WTC11 (cell line): ENCODE results near the gene GLS. TPM values are rescaled to one million over a fixed set of nuclear protein-coding genes. Genes with fewer than 3 reads are reported as not detected.

Experiments
- ATAC-seq: fragments of 200-7000 bp; cut with Tn5 transposase; 2 replicates; pipeline ENCODE4 v1.10.0; 2021; ENCODE audit warnings: mild to moderate bottlenecking, moderate library complexity
- Bru-seq: library from RNA; stranded (reverse); fragments of 400-500 nt; gene quantifications from one replicate; lab custom pipeline; 2021; lab: Mats Ljungman, UMichigan
- CTCF ChIA-PET: fragments of 300-600 bp; sonication (Branson Sonifier 250); formaldehyde crosslinking; loops from one replicate; lab custom pipeline; 2021; ENCODE audit warnings: antibody characterized with exemption; lab: Charles Lee
- POLR2A ChIA-PET: fragments of 350-600 bp; sonication (Branson Sonifier 250); formaldehyde crosslinking; loops from one replicate; lab custom pipeline; 2021; ENCODE audit warnings: antibody characterized with exemption; lab: Charles Lee
- DNase-seq: peaks from one replicate; pipeline ENCODE4 v3.0.0; 2021; ENCODE audit warnings: low spot score
- H3K27ac Mint-ChIP-seq: 2 replicates; pipeline ENCODE4 v1.8.0; 2021; ENCODE audit warnings: mixed read lengths
- H3K27me3 Mint-ChIP-seq: 2 replicates; pipeline ENCODE4 v1.8.0; 2021; ENCODE audit warnings: low read depth, mild to moderate bottlenecking, moderate library complexity, mixed read lengths
- H3K36me3 Mint-ChIP-seq: 2 replicates; pipeline ENCODE4 v1.8.0; 2021; ENCODE audit warnings: mixed read lengths
- H3K4me1 Mint-ChIP-seq: 2 replicates; pipeline ENCODE4 v1.8.0; 2022; ENCODE audit warnings: mixed read lengths
- H3K4me3 Mint-ChIP-seq: 2 replicates; pipeline ENCODE4 v1.8.0; 2021; ENCODE audit warnings: mild to moderate bottlenecking, moderate library complexity, mixed read lengths
- H3K9me3 Mint-ChIP-seq: 2 replicates; pipeline ENCODE4 v1.8.0; 2021; ENCODE audit warnings: mixed read lengths
- ETV6 ChIP-seq: sonication (generic); formaldehyde crosslinking; IDR thresholded peaks from 2 replicates; pipeline ENCODE4 v1.8.1; 2022; ENCODE audit warnings: mild to moderate bottlenecking, missing genetic modification reagents
- GTF2I ChIP-seq: fragments of 250-450 bp; sonication (Bioruptor Pico); conservative IDR thresholded peaks from 2 replicates; pipeline ENCODE4 v1.4.0; 2021; ENCODE audit warnings: mild to moderate bottlenecking
- NFE2L1 ChIP-seq: sonication (generic); formaldehyde crosslinking; IDR thresholded peaks from 2 replicates; pipeline ENCODE4 v1.8.1; 2023; ENCODE audit warnings: missing genetic modification reagents
- NFYB ChIP-seq: sonication (generic); formaldehyde crosslinking; conservative IDR thresholded peaks from 2 replicates; pipeline ENCODE4 v1.8.0; 2022; ENCODE audit warnings: low read depth, missing genetic modification reagents
- NR3C1 ChIP-seq: sonication (generic); formaldehyde crosslinking; conservative IDR thresholded peaks from 2 replicates; pipeline ENCODE4 v1.8.1; 2023; ENCODE audit warnings: low read depth, mild to moderate bottlenecking, missing genetic modification reagents
- SOX15 ChIP-seq: fragments of 250-450 bp; sonication (Bioruptor Pico); IDR thresholded peaks from 2 replicates; pipeline ENCODE4 v1.9.0; 2021; ENCODE audit warnings: mild to moderate bottlenecking
- TEAD1 ChIP-seq: sonication (generic); formaldehyde crosslinking; IDR thresholded peaks from 2 replicates; pipeline ENCODE4 v1.8.0; 2022; ENCODE audit warnings: mild to moderate bottlenecking, missing genetic modification reagents
- TEAD4 ChIP-seq: sonication (generic); formaldehyde crosslinking; IDR thresholded peaks from 2 replicates; pipeline ENCODE4 v1.8.0; 2022; ENCODE audit warnings: mild to moderate bottlenecking, missing genetic modification reagents
- ZNF138 ChIP-seq: sonication (generic); formaldehyde crosslinking; conservative IDR thresholded peaks from 2 replicates; pipeline ENCODE4 v1.8.1; 2022; ENCODE audit warnings: mild to moderate bottlenecking, moderate library complexity, missing genetic modification reagents
- ZNF317 ChIP-seq: sonication (generic); formaldehyde crosslinking; IDR thresholded peaks from 2 replicates; pipeline ENCODE4 v1.8.1; 2023; ENCODE audit warnings: low read depth, mild to moderate bottlenecking, moderate library complexity, missing genetic modification reagents, borderline replicate concordance
- long read RNA-seq, 3 experiments: library from RNA in 1 of 3; library from capped mRNA in 1 of 3; library from polyadenylated mRNA in 1 of 3; unstranded in 2 of 3; stranded (forward) in 1 of 3; transcript quantifications; one replicate each; pipeline ENCODE4 v2.0.0, GENCODE V29; 2021
- total RNA-seq: library from RNA; stranded (reverse); gene quantifications from 3 replicates; pipeline ENCODE4 v1.2.3, GENCODE V29; 2021
- TF ChIP-seq, protein P1 (sequence below): sonication (generic); formaldehyde crosslinking; IDR thresholded peaks from 2 replicates; pipeline ENCODE4 v1.8.0; 2023; ENCODE audit warnings: missing genetic modification reagents, mild to moderate bottlenecking, borderline replicate concordance
- TF ChIP-seq, protein P2 (sequence below): sonication (generic); formaldehyde crosslinking; IDR thresholded peaks from 2 replicates; pipeline ENCODE4 v1.8.1; 2023; ENCODE audit warnings: mild to moderate bottlenecking, moderate library complexity, missing genetic modification reagents
- TF ChIP-seq, protein P3 (sequence below): sonication (generic); formaldehyde crosslinking; IDR thresholded peaks from 2 replicates; pipeline ENCODE4 v1.8.0; 2022; ENCODE audit warnings: mild to moderate bottlenecking, missing genetic modification reagents
- TF ChIP-seq, protein P4 (sequence below): sonication (generic); formaldehyde crosslinking; IDR thresholded peaks from 2 replicates; pipeline ENCODE4 v1.8.0; 2022; ENCODE audit warnings: mild to moderate bottlenecking, missing genetic modification reagents
- TF ChIP-seq, protein P5 (sequence below): sonication (generic); formaldehyde crosslinking; IDR thresholded peaks from 2 replicates; pipeline ENCODE4 v1.8.0; 2023; ENCODE audit warnings: mild to moderate bottlenecking, missing genetic modification reagents
- TF ChIP-seq, protein P6 (sequence below): fragments of 250-450 bp; sonication (Bioruptor Pico); IDR thresholded peaks from 2 replicates; pipeline ENCODE4 v1.9.0; 2021; ENCODE audit warnings: mild to moderate bottlenecking, borderline replicate concordance
- TF ChIP-seq, protein P7 (sequence below): sonication (generic); formaldehyde crosslinking; IDR thresholded peaks from 2 replicates; pipeline ENCODE4 v1.8.1; 2022; ENCODE audit warnings: low read depth, mild to moderate bottlenecking, moderate library complexity, missing genetic modification reagents, borderline replicate concordance

Gene GLS
- total RNA-seq (102 to 115 TPM (median 102 TPM) in 3 replicates), Bru-seq, nascent RNA (percentile 96 among the genes with signal in this experiment)
- long read RNA-seq, experiment 1, full-length matches to known transcripts = 241 of 394 reads
- long read RNA-seq, experiment 1, partial matches to known transcripts = 76 of 394 reads
- long read RNA-seq, experiment 1, other reads (novel, unspliced or antisense) = 77 of 394 reads
- long read RNA-seq, experiment 2, full-length matches to known transcripts = 10 of 79 reads
- long read RNA-seq, experiment 2, partial matches to known transcripts = 53 of 79 reads
- long read RNA-seq, experiment 2, other reads (novel, unspliced or antisense) = 16 of 79 reads
- long read RNA-seq, experiment 3, partial matches to known transcripts = 4 of 4 reads
- long read RNA-seq, experiment 3, other reads (novel, unspliced or antisense) = 0 of 4 reads

DNA sequence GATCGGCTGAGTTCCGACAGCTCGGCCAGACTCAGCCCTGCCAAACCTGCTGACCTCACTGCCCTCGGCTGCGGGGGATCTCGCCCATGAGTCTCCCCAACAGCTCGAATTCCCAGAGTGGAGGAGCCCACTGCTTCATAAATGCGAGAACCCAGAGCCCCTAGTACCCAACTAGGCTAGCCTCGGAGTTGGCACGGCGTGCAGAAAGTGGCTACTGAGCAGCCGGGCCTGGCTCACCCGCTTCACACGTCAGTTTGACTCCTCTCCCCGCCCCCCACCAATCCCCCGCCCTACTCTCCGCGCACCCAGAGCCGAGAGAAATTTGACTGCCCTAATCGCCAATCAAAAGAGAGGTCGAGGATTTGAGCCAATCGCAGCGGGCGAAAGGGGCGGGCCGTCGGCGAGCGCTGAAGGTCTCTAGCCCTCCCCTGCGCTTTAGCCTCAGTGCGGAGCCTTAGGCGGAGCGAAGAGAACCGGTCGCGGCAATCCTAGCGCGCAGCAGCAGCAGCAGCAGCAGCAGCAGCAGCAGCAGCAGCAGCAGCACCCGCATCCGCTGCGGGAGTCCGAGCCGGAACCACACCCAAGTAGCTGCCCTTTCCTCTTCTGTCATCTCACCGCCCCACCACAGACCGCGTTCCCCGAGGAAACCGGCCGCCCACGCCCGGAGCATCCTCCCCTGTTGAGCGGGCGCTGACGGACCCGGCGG, at the start of gene GLS:
TSS of gene GLS (plus strand) at position 444 of the 706 bp plus-strand sequence. CDS start 264 bp downstream, outside the sequence.
- POLR2A ChIA-PET = interaction anchor here (0.7 to 1.6 kb wide), 3 partner anchors 11 to 98 kb away, joined by 3 to 10 read pairs (median 4); no protein-coding TSS in a partner anchor
- Mint-ChIP-seq H3K36me3 (peaks cover 10% of the 10 kb centered on the region), H3K4me3 (peak within 1 kb of the TSS; percentile 94), H3K27me3 (no peaks in the 10 kb centered on the region; the same call in 1 of the 2 replicates), H3K4me1 (peaks cover 42% of the 10 kb centered on the region), H3K27ac (peak within 1 kb of the TSS; percentile 93), H3K9me3 (no peaks in the 10 kb centered on the region)
- DNase-seq (peak; percentile 97), ATAC-seq (peak; percentile 93)
- CTCF ChIA-PET = interaction anchor here (0.6 to 1.9 kb wide), 3 partner anchors 18 to 675 kb away, joined by 3 to 12 read pairs (median 3); no protein-coding TSS in a partner anchor
- TF ChIP-seq SOX15 (CRISPR knock-in tag) (no peak), NFYB (CRISPR knock-in tag) (peak; percentile 64), TEAD4 (CRISPR knock-in tag) (no peak), GTF2I (CRISPR knock-in tag) (no peak), ZNF138 (CRISPR knock-in tag) (no peak), TEAD1 (CRISPR knock-in tag) (peak; percentile 54), ETV6 (CRISPR knock-in tag) (peak; percentile 62; the same call in 1 of the 2 replicates), NFE2L1 (CRISPR knock-in tag) (0 out of 2 replicates have a peak, but pooled peaks have one; percentile 45), NR3C1 (CRISPR knock-in tag) (0 out of 2 replicates have a peak, but pooled peaks have one; percentile 21), ZNF317 (no peak)
- TF ChIP-seq, protein P1, sequence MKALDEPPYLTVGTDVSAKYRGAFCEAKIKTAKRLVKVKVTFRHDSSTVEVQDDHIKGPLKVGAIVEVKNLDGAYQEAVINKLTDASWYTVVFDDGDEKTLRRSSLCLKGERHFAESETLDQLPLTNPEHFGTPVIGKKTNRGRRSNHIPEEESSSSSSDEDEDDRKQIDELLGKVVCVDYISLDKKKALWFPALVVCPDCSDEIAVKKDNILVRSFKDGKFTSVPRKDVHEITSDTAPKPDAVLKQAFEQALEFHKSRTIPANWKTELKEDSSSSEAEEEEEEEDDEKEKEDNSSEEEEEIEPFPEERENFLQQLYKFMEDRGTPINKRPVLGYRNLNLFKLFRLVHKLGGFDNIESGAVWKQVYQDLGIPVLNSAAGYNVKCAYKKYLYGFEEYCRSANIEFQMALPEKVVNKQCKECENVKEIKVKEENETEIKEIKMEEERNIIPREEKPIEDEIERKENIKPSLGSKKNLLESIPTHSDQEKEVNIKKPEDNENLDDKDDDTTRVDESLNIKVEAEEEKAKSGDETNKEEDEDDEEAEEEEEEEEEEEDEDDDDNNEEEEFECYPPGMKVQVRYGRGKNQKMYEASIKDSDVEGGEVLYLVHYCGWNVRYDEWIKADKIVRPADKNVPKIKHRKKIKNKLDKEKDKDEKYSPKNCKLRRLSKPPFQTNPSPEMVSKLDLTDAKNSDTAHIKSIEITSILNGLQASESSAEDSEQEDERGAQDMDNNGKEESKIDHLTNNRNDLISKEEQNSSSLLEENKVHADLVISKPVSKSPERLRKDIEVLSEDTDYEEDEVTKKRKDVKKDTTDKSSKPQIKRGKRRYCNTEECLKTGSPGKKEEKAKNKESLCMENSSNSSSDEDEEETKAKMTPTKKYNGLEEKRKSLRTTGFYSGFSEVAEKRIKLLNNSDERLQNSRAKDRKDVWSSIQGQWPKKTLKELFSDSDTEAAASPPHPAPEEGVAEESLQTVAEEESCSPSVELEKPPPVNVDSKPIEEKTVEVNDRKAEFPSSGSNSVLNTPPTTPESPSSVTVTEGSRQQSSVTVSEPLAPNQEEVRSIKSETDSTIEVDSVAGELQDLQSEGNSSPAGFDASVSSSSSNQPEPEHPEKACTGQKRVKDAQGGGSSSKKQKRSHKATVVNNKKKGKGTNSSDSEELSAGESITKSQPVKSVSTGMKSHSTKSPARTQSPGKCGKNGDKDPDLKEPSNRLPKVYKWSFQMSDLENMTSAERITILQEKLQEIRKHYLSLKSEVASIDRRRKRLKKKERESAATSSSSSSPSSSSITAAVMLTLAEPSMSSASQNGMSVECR (CRISPR knock-in tag) = no peak; the same call in 1 of the 2 replicates
- TF ChIP-seq, protein P2, sequence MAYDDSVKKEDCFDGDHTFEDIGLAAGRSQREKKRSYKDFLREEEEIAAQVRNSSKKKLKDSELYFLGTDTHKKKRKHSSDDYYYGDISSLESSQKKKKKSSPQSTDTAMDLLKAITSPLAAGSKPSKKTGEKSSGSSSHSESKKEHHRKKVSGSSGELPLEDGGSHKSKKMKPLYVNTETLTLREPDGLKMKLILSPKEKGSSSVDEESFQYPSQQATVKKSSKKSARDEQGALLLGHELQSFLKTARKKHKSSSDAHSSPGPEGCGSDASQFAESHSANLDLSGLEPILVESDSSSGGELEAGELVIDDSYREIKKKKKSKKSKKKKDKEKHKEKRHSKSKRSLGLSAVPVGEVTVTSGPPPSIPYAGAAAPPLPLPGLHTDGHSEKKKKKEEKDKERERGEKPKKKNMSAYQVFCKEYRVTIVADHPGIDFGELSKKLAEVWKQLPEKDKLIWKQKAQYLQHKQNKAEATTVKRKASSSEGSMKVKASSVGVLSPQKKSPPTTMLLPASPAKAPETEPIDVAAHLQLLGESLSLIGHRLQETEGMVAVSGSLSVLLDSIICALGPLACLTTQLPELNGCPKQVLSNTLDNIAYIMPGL = 0 out of 2 replicates have a peak, but pooled peaks have one; percentile 21
- TF ChIP-seq, protein P3, sequence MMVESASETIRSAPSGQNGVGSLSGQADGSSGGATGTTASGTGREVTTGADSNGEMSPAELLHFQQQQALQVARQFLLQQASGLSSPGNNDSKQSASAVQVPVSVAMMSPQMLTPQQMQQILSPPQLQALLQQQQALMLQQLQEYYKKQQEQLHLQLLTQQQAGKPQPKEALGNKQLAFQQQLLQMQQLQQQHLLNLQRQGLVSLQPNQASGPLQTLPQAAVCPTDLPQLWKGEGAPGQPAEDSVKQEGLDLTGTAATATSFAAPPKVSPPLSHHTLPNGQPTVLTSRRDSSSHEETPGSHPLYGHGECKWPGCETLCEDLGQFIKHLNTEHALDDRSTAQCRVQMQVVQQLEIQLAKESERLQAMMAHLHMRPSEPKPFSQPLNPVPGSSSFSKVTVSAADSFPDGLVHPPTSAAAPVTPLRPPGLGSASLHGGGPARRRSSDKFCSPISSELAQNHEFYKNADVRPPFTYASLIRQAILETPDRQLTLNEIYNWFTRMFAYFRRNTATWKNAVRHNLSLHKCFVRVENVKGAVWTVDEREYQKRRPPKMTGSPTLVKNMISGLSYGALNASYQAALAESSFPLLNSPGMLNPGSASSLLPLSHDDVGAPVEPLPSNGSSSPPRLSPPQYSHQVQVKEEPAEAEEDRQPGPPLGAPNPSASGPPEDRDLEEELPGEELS (CRISPR knock-in tag) = 0 out of 2 replicates have a peak, but pooled peaks have one; percentile 6
- TF ChIP-seq, protein P4, sequence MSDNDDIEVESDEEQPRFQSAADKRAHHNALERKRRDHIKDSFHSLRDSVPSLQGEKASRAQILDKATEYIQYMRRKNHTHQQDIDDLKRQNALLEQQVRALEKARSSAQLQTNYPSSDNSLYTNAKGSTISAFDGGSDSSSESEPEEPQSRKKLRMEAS (CRISPR knock-in tag) = no peak
- TF ChIP-seq, protein P5, sequence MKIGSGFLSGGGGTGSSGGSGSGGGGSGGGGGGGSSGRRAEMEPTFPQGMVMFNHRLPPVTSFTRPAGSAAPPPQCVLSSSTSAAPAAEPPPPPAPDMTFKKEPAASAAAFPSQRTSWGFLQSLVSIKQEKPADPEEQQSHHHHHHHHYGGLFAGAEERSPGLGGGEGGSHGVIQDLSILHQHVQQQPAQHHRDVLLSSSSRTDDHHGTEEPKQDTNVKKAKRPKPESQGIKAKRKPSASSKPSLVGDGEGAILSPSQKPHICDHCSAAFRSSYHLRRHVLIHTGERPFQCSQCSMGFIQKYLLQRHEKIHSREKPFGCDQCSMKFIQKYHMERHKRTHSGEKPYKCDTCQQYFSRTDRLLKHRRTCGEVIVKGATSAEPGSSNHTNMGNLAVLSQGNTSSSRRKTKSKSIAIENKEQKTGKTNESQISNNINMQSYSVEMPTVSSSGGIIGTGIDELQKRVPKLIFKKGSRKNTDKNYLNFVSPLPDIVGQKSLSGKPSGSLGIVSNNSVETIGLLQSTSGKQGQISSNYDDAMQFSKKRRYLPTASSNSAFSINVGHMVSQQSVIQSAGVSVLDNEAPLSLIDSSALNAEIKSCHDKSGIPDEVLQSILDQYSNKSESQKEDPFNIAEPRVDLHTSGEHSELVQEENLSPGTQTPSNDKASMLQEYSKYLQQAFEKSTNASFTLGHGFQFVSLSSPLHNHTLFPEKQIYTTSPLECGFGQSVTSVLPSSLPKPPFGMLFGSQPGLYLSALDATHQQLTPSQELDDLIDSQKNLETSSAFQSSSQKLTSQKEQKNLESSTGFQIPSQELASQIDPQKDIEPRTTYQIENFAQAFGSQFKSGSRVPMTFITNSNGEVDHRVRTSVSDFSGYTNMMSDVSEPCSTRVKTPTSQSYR (CRISPR knock-in tag) = no peak; the same call in 1 of the 2 replicates
- TF ChIP-seq, protein P6, sequence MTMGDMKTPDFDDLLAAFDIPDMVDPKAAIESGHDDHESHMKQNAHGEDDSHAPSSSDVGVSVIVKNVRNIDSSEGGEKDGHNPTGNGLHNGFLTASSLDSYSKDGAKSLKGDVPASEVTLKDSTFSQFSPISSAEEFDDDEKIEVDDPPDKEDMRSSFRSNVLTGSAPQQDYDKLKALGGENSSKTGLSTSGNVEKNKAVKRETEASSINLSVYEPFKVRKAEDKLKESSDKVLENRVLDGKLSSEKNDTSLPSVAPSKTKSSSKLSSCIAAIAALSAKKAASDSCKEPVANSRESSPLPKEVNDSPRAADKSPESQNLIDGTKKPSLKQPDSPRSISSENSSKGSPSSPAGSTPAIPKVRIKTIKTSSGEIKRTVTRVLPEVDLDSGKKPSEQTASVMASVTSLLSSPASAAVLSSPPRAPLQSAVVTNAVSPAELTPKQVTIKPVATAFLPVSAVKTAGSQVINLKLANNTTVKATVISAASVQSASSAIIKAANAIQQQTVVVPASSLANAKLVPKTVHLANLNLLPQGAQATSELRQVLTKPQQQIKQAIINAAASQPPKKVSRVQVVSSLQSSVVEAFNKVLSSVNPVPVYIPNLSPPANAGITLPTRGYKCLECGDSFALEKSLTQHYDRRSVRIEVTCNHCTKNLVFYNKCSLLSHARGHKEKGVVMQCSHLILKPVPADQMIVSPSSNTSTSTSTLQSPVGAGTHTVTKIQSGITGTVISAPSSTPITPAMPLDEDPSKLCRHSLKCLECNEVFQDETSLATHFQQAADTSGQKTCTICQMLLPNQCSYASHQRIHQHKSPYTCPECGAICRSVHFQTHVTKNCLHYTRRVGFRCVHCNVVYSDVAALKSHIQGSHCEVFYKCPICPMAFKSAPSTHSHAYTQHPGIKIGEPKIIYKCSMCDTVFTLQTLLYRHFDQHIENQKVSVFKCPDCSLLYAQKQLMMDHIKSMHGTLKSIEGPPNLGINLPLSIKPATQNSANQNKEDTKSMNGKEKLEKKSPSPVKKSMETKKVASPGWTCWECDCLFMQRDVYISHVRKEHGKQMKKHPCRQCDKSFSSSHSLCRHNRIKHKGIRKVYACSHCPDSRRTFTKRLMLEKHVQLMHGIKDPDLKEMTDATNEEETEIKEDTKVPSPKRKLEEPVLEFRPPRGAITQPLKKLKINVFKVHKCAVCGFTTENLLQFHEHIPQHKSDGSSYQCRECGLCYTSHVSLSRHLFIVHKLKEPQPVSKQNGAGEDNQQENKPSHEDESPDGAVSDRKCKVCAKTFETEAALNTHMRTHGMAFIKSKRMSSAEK (CRISPR knock-in tag) = no peak
- TF ChIP-seq, protein P7, sequence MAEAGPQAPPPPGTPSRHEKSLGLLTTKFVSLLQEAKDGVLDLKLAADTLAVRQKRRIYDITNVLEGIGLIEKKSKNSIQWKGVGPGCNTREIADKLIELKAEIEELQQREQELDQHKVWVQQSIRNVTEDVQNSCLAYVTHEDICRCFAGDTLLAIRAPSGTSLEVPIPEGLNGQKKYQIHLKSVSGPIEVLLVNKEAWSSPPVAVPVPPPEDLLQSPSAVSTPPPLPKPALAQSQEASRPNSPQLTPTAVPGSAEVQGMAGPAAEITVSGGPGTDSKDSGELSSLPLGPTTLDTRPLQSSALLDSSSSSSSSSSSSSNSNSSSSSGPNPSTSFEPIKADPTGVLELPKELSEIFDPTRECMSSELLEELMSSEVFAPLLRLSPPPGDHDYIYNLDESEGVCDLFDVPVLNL = no peak
